ENCODE measurements around the gene INKA2.

Gene INKA2

GRCh38 chr1:111736548-111737215 lies 2.5 kb downstream of the INKA2 start:
- H3K4me1 ChIP-seq, result no peaks in the 10 kb centered on the region; the same call in 1 of the 2 replicates
- no peaks in the 10 kb centered on the region for H3K9me3 ChIP-seq
- H3K27me3 ChIP-seq, result no peaks in the 10 kb centered on the region
- TF ChIP-seq CTCF (IDR thresholded peaks at IDR 0.05; ENCODE audit: low read depth, low read length), result no peak
- H3K4me3 ChIP-seq (ENCODE audit: low read depth, low read length), result no peak overlapping the region
- no peaks in the 10 kb centered on the region for H3K36me3 ChIP-seq
- DNase-seq, result no peak

GRCh38 chr1:111735858-111736544 lies 3.2 kb downstream of the INKA2 start:
- Histone ChIP-seq H3K27me3 (no peaks in the 10 kb centered on the region), H3K9me3 (no peaks in the 10 kb centered on the region), H3K36me3 (no peaks in the 10 kb centered on the region), H3K4me1 (no peaks in the 10 kb centered on the region; the same call in 1 of the 2 replicates), H3K4me3 (ENCODE audit: low read depth, low read length) (no peak overlapping the region)
- DNase-seq, result peak; percentile 28
- TF ChIP-seq CTCF (IDR thresholded peaks at IDR 0.05; ENCODE audit: low read depth, low read length), result no peak

GRCh38 chr1:111735321-111735720 lies 3.9 kb downstream of the INKA2 start:
- Histone ChIP-seq H3K27me3 (no peaks in the 10 kb centered on the region), H3K36me3 (no peaks in the 10 kb centered on the region), H3K4me3 (ENCODE audit: low read depth, low read length) (no peak overlapping the region), H3K9me3 (no peaks in the 10 kb centered on the region), H3K4me1 (no peaks in the 10 kb centered on the region; the same call in 1 of the 2 replicates)
- no peak for DNase-seq
- no peak for TF ChIP-seq CTCF (IDR thresholded peaks at IDR 0.05; ENCODE audit: low read depth, low read length)

GRCh38 chr1:111734856-111735255 lies 4.3 kb downstream of the INKA2 start:
- no peak for TF ChIP-seq CTCF (IDR thresholded peaks at IDR 0.05; ENCODE audit: low read depth, low read length)
- H3K4me1 ChIP-seq, result no peaks in the 10 kb centered on the region; the same call in 1 of the 2 replicates
- no peak for DNase-seq
- no peak overlapping the region for H3K4me3 ChIP-seq (ENCODE audit: low read depth, low read length)
- no peaks in the 10 kb centered on the region for H3K36me3 ChIP-seq
- no peaks in the 10 kb centered on the region for H3K9me3 ChIP-seq
- H3K27me3 ChIP-seq, result no peaks in the 10 kb centered on the region

GRCh38 chr1:111734426-111734825 lies 4.8 kb downstream of the INKA2 start:
- Histone ChIP-seq H3K36me3 (no peaks in the 10 kb centered on the region), H3K27me3 (no peaks in the 10 kb centered on the region), H3K4me1 (no peaks in the 10 kb centered on the region; the same call in 1 of the 2 replicates), H3K9me3 (no peaks in the 10 kb centered on the region), H3K4me3 (ENCODE audit: low read depth, low read length) (no peak overlapping the region)
- no peak for DNase-seq
- TF ChIP-seq CTCF (IDR thresholded peaks at IDR 0.05; ENCODE audit: low read depth, low read length), result no peak

GRCh38 chr1:111733992-111734341 lies 5.2 kb downstream of the INKA2 start:
- TF ChIP-seq CTCF (IDR thresholded peaks at IDR 0.05; ENCODE audit: low read depth, low read length), result no peak
- Histone ChIP-seq H3K27me3 (no peaks in the 10 kb centered on the region), H3K4me1 (no peaks in the 10 kb centered on the region; the same call in 1 of the 2 replicates), H3K9me3 (no peaks in the 10 kb centered on the region), H3K36me3 (no peaks in the 10 kb centered on the region), H3K4me3 (ENCODE audit: low read depth, low read length) (no peak overlapping the region)
- no peak for DNase-seq

All from BE2C (cell line).